Skin epidermis (tissue), 12 donors: ENCODE measurements around the gene BMAL1.
A peak's percentile ranks its signal among the peaks of the same experiment; 100 is the strongest.

Experiments used
- H3K27ac ChIP-seq, 21 experiments: fragments of 200-600 bp; sonication (generic) in 11 of 21; one replicate each; pipeline ENCODE4 v1.5.0; 2020; ENCODE audit warnings: mild to moderate bottlenecking in 3 of 21, inconsistent platforms in 2 of 21, moderate library complexity in 2 of 21
- H3K4me3 ChIP-seq, 7 experiments: fragments of 200-600 bp; sonication (generic) in 2 of 7; one replicate each; pipeline ENCODE4 v1.5.0; 2020; ENCODE audit warnings: inconsistent platforms in 2 of 7, mild to moderate bottlenecking in 2 of 7, moderate library complexity in 1 of 7

Gene BMAL1

GRCh38 chr11:13334034-13334786 is 56.6 kb downstream of the BMAL1 start:
- Histone ChIP-seq H3K27ac (peak overlapping the region in 1 of 21 experiments; percentile 9), H3K4me3 (no peak overlapping the region)

- H3K4me3 ChIP-seq = no peak overlapping the region
- H3K27ac ChIP-seq = no peak overlapping the region
Measured at GRCh38 chr11:13335319-13335718, 57.7 kb downstream of the BMAL1 start.

- no peak overlapping the region for H3K27ac ChIP-seq
Measured at GRCh38 chr11:13336246-13336878, 58.8 kb downstream of the BMAL1 start.

GRCh38 chr11:13338019-13338426 is 60.4 kb downstream of the BMAL1 start:
- peak overlapping the region in 1 of 7 experiments; percentile 4 for H3K4me3 ChIP-seq
- H3K27ac ChIP-seq = peak overlapping the region in 12 of 21 experiments; percentile 4 to 71 (median 46)

More at GRCh38 chr11:13336246-13336878, 58.8 kb downstream of the BMAL1 start:
- no peak overlapping the region for H3K4me3 ChIP-seq

GRCh38 chr11:13338427-13339069 is 61.0 kb downstream of the BMAL1 start:
- Histone ChIP-seq H3K27ac (peak overlapping the region in 10 of 21 experiments; percentile 4 to 71 (median 44)), H3K4me3 (peak overlapping the region in 1 of 7 experiments; percentile 4)

GRCh38 chr11:13339195-13340153 is 61.9 kb downstream of the BMAL1 start:
- H3K27ac ChIP-seq = no peak overlapping the region
- H3K4me3 ChIP-seq = no peak overlapping the region

GRCh38 chr11:13341026-13341425 is 63.4 kb downstream of the BMAL1 start:
- Histone ChIP-seq H3K27ac (no peak overlapping the region), H3K4me3 (no peak overlapping the region)

- H3K27ac ChIP-seq = no peak overlapping the region
Measured at GRCh38 chr11:13343067-13343466, 65.5 kb downstream of the BMAL1 start.

GRCh38 chr11:13343931-13344717 is 66.5 kb downstream of the BMAL1 start:
- Histone ChIP-seq H3K4me3 (no peak overlapping the region), H3K27ac (no peak overlapping the region)

More at GRCh38 chr11:13343067-13343466, 65.5 kb downstream of the BMAL1 start:
- no peak overlapping the region for H3K4me3 ChIP-seq

- no peak overlapping the region for H3K27ac ChIP-seq
Measured at GRCh38 chr11:13344818-13345217, 67.2 kb downstream of the BMAL1 start.

GRCh38 chr11:13346470-13346869 is 68.9 kb downstream of the BMAL1 start:
- Histone ChIP-seq H3K4me3 (no peak overlapping the region), H3K27ac (no peak overlapping the region)

More at GRCh38 chr11:13344818-13345217, 67.2 kb downstream of the BMAL1 start:
- H3K4me3 ChIP-seq = no peak overlapping the region

GRCh38 chr11:13347901-13348300 is 70.3 kb downstream of the BMAL1 start:
- no peak overlapping the region for H3K4me3 ChIP-seq

GRCh38 chr11:13348305-13348704 is 70.7 kb downstream of the BMAL1 start:
- no peak overlapping the region for H3K4me3 ChIP-seq
- no peak overlapping the region for H3K27ac ChIP-seq

More at GRCh38 chr11:13347901-13348300, 70.3 kb downstream of the BMAL1 start:
- no peak overlapping the region for H3K27ac ChIP-seq

GRCh38 chr11:13349046-13349445 is 71.5 kb downstream of the BMAL1 start:
- H3K4me3 ChIP-seq = no peak overlapping the region
- H3K27ac ChIP-seq = no peak overlapping the region

GRCh38 chr11:13349581-13349980 is 72.0 kb downstream of the BMAL1 start:
- no peak overlapping the region for H3K4me3 ChIP-seq
- H3K27ac ChIP-seq = no peak overlapping the region

GRCh38 chr11:13352711-13353110 is 75.1 kb downstream of the BMAL1 start:
- H3K27ac ChIP-seq = no peak overlapping the region
- no peak overlapping the region for H3K4me3 ChIP-seq

- H3K27ac ChIP-seq = no peak overlapping the region
- no peak overlapping the region for H3K4me3 ChIP-seq
Measured at GRCh38 chr11:13354335-13354734, 76.7 kb downstream of the BMAL1 start.

GRCh38 chr11:13355191-13355590 is 77.6 kb downstream of the BMAL1 start:
- no peak overlapping the region for H3K27ac ChIP-seq
- H3K4me3 ChIP-seq = no peak overlapping the region

- no peak overlapping the region for H3K27ac ChIP-seq
- H3K4me3 ChIP-seq = no peak overlapping the region
Measured at GRCh38 chr11:13357232-13357631, 79.6 kb downstream of the BMAL1 start.
